HG02973 (cell line): ENCODE measurements around the gene CA9.

Source experiments
- ATAC-seq: cut with Tn5 transposase; IDR thresholded peaks from one replicate; pipeline ENCODE4 v1.9.1; 2021; ENCODE audit warnings: moderate library complexity; ENCODE audit not compliant: unreplicated experiment

The CA9 gene

GRCh38 chr9:35675204-35675603 is 1.5 kb downstream of the CA9 start:
- ATAC-seq: no peak

DNA sequence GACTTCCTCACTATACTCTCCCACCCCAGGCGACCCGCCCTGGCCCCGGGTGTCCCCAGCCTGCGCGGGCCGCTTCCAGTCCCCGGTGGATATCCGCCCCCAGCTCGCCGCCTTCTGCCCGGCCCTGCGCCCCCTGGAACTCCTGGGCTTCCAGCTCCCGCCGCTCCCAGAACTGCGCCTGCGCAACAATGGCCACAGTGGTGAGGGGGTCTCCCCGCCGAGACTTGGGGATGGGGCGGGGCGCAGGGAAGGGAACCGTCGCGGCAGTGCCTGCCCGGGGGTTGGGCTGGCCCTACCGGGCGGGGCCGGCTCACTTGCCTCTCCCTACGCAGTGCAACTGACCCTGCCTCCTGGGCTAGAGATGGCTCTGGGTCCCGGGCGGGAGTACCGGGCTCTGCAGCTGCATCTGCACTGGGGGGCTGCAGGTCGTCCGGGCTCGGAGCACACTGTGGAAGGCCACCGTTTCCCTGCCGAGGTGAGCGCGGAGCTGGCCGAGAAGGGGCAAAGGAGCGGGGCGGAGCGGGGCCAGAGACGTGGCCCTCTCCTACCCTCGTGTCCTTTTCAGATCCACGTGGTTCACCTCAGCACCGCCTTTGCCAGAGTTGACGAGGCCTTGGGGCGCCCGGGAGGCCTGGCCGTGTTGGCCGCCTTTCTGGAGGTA is 2.1 kb downstream of the CA9 start:
- ATAC-seq: no peak

- no peak for ATAC-seq
These were observed 5.4 kb downstream of the CA9 start for GRCh38 chr9:35679091-35679490.

- ATAC-seq: no peak
These were observed 6.1 kb downstream of the CA9 start for GRCh38 chr9:35679766-35680330.

GRCh38 chr9:35680331-35681105 is 6.8 kb downstream of the CA9 start:
- peak; percentile 45 for ATAC-seq

- ATAC-seq: no peak
These were observed 7.7 kb downstream of the CA9 start for GRCh38 chr9:35681341-35682002.

GRCh38 chr9:35682051-35682450 is 8.3 kb downstream of the CA9 start:
- no peak for ATAC-seq

DNA sequence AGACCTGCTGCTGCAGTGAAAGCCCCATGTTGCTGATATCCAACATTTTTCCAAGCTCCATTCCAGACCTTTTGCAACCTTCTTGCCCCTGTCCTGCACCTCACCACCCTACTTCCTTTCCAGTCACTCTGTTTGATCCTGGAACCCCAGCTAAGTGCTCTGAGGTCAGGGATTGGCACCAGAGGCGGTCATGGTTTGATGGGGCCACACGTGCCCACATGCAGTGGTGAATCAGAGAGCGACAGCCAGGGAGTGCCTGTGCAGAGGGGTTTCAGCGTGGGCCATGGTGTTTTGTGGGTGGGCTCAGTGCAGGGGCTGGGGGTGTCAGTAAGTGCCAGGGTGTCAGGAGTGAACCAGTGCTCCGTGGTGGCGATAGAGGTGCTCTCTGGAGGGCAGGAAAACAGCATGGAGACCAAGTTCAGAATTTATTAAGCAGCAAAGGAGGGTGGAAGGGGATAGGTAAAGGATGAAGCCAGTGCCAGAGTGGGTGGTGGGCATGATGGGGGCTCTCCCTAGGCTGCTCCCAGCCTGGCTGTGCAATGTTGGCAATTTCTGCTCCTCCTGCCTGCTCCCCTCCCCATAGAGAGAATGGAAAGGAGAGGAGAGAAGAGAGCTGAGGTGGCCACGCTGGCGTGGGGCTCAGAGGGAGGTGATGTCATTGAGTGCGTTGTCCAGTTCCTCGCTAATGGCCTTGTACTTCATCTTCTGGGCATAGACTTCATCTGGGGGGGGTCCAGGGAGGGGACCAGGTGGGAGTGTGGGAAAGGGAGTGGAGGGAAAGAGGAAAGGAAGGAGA is 9.0 kb downstream of the CA9 start:
- ATAC-seq: no peak

DNA sequence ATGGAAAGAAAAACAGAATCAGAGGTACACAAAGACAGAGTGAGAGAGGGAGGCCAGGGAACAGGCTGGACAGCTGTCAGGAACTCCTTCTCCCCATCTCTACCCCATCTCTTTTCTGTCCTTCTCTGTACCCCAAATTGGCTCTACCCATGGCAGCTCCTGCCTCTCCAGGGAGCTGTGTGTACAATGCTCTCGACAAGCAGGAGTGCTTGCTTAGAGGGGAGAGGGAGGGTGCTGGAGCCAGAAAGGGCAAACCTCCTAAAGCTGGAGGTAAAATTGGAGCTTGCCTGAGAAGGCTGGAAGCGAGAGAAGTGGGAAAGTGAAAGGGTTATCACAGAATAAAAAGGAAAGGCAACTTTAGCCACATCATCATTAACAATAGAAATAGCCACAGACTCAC is 9.6 kb downstream of the CA9 start:
- ATAC-seq: no peak

GRCh38 chr9:35684921-35685320 is 11.2 kb downstream of the CA9 start:
- no peak for ATAC-seq

DNA sequence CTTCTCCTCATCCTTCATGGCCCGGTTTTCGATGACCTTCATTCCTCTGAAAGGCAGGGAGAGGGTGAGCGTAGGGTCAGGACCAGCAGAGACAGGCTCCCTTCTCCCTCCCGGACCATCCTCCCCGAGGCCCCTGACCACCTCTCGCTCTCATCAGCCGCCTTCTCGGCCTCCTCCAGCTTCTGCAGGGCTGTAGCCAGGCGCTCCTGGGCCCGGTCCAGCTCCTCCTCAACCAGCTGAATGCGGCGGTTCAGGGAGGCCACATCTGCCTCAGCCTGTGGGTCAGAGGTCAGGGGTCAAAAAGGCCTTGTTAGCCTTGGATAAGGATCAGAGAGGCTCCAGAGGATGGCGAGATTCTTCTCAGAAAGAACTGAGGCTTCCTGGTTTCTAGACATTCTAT is 11.8 kb downstream of the CA9 start:
- no peak for ATAC-seq

DNA sequence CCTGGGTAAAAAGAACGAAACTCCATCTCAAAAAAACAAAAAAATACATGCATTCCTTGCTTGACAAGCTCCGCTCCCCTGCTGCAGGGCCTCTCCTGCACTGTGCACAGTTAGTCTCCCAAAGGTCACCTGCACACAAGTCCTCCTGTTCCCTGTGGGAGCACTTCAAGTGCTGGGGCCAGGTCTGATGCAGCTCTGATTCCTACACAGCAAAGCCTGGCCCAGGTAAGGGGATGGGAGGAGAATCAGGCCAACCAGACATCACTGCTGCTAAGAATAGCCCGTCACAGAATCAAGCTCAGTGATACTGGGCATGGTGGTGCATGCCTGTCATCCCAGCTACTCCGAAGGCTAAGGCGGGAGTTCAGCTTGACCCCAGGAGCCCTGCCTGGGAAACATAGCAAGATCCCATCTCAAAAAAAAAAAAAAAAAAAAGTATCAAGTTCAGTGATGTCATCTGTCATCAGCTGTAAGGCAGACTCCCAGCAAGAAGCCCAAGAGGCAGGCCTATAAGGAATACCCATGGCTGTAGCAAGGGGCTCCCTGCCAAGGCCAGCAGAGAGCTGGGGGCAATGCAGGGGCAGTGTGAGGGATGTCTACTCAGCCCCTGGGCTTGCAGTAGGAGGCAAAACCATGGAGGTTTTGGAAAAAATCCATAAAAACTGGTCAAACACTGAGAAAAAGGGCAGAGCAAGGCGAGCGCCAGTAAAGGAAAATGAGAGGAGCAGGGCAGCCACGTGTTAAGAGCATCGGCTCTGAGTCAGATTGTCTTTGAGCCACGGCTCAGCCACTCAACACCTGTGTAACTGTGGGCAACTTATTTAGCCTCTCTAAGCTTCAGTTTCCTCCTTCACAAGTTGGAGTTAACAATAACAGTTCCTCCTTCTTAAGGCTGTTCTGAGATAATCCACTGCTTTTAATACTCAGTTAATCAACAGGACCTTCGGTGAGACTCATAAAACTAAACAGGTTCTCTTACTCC is 12.8 kb downstream of the CA9 start:
- no peak for ATAC-seq

DNA sequence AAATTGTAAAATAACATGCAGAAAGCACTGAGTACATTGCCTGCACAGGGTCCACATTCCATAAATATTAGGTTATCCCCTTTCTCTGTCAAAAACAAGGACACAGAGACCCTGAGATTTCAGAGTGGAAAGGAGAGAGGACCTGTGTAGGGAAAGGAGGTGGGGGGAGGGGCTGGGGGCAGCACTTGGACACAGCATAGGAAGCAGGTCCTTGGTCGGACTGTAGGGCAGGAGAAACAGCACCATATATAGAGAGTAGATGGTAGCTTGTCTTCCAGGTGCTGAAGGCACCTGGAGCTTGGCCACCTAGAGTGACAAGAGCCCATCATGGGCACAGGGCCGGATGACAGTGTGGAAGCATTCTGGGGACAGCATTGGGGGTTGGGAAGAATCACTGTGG is 13.6 kb downstream of the CA9 start:
- ATAC-seq: no peak

- ATAC-seq: no peak
These were observed 14.3 kb downstream of the CA9 start for GRCh38 chr9:35687972-35688557.

DNA sequence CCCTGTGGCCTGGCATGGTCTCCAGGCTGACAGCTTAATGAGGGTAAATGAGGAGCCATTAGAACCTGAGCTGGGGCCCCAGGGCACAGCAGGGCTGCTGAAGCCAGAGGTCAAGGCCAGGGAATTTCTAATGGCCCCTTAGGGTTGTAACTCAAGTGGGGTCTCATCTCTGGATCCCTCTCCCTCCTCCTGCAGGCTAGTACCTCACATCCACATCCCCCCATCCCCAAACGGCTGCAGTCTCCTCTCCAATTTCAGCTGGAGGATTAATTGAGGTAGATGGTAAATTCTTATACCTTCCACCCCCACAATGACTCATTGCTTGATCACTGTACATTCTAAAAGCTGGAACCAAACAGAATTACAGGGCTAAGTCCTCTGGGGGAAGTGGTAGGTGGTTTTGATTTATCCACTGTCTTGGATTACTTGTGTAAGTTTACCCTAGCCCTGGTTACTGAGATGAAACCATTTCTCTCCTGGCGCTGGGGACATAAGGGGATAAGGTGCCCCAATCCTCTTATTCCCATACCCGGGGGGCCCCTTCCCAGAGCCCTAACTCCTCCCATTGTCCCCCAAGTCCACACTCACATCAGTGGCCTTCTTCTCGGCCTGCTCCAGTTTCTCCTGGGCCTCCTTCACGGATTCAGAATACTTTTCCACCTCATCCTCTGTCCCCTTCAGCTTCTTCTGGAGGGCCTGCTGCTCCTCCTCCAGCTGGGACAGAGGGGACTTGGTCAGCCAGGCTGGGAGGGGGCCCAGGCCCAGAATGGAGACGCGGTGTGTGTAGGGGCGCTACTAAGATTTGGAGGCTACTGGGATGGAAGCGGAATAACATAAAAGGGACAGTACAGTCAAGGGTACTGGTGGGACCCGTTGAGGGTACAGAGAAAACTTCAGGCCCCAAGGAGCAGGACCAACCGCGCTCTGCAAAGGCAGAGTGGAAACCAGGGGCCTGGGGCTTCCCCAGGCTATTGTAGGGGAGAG is 15.1 kb downstream of the CA9 start:
- no peak for ATAC-seq

DNA sequence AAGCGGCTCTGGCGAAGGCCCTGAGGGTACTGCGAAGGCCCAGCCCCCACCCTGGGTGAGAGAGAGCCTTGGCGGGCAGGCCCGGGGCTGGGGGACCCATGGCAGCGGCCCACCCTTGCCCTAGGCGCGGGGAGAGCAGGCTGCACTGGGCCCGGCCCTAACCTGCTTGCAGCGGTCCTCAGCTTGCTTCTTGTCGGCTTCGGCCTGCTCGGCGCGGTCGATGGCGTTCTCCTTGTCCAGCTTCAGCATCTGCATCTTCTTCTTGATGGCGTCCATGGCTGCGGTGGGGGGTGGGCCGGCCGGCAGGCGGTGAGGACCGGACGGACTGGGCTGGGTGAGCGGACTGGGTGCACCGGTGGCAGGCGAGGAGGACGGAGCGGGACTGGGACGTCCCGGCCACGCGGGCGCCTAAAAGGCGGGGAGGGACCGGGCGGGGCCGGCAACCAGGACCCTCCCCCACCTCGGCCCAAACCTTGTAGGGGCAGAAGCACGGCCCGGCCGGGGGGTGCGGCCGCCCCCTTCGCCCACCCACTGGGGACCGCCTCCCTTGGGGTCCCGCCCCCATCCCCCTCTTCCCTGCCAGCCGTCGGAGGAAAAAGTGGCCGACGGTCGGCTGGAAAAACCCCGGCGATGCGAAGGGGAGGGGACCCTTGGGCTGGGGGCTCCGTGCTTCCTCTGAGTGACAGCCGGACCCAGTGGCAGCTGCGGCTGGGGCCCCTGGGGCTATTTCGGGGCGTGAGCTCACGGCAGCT is 16.0 kb downstream of the CA9 start, which contains the start of gene TPM2:
TPM2 (minus strand) TSS at position 384 of the 752 bp plus-strand sequence; CDS start at position 276, 108 bp downstream.
- no peak for ATAC-seq

- ATAC-seq: no peak
These were observed 16.5 kb downstream of the CA9 start for GRCh38 chr9:35690294-35690613.
